ENCODE results near the gene HINFP.
"Not testable (repeated sequence)": the region's sequence is repeated elsewhere in the genome, so short reads cannot be mapped to it uniquely, and the experiment has no call there.

Gene HINFP

DNA sequence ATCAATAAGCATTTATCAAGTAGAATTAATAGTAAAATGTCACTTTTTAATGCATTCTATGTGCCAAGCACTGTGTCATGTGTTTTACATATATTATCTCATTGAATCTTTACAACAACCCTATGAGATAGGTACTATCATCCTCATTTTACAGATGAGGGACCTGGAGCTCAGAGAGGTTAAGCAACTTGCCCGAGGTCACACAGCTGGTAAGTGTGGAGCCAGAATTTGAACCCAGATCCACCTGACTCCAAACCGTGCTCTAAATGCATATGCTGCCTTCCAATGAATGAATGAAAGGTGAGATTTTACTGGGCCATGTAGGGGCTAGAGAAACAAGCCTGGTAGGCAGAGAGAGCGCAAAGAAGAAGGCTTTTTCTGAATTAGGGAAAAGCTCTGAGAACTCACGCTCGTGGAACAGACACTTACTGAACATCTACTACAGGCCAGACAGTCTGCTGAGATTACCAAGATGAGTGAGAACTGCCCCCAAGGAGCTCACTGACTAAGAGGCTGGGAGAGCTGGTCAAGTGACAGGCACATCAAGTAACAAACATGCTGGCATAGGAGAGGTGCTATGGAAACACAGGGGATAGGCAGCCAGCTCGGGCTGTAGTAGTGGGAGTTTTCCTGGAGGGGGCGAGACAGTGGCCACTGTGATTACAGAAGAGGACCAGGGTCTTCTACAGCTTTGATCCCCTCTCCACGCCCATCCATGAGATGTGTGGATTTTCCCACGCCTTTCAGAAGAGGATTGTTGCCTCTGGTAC lies 31.9 kb downstream of the HINFP start:
- DNase-seq (ENCODE audit: insufficient read length, low spot score) (no peak), FAIRE-seq (no peak)

DNA sequence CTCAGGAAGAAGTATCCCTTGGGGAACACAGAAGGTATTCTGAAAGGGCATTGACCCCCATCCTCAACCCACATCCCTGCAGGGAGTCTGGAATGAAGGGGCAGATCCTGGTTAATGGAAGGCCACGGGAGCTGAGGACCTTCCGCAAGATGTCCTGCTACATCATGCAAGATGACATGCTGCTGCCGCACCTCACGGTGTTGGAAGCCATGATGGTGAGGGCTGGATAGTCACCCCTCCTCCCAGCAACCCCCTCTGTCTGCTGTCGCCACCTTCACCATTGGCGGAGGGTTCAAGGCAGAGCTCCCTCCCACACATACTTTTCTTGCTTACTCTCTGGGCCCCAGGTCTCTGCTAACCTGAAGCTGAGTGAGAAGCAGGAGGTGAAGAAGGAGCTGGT lies 32.8 kb downstream of the HINFP start:
- peak; percentile 33 for FAIRE-seq
- DNase-seq (ENCODE audit: insufficient read length, low spot score): no peak

DNA sequence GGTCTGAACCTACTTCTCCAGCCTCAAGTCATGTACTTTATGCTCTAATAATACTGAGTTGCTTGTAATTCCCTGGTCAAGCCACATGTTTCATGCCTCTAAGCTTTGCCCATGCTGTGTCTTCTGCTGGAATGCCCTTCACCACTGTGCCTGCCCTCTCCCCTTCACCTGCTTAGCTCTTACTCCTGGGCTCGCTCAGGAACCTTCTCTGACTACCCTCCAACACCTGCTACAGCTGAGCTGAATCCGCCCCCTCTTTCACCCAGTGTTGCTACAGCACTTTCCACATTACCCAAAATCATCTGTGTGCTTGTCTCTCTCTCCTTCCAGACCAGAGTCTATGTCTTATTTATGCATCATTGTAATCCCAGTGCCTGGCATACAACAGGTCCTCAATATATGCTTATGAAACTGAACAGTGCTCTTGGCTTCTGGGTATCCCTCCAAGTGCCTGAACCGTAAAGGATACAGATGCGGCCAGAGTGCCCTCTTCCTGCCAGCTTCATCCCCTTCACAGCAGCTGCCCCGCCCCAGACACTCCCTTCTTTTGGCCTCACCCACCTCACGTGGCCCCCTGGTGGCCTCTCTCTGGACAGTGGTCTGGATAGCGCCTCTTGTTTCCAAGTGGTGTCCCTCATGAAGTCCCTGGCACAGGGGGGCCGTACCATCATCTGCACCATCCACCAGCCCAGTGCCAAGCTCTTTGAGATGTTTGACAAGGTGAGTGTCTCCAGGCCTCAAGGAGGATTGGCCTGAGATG lies 34.5 kb downstream of the HINFP start:
- peak; percentile 26 for FAIRE-seq
- DNase-seq (ENCODE audit: insufficient read length, low spot score): peak; percentile 46

DNA sequence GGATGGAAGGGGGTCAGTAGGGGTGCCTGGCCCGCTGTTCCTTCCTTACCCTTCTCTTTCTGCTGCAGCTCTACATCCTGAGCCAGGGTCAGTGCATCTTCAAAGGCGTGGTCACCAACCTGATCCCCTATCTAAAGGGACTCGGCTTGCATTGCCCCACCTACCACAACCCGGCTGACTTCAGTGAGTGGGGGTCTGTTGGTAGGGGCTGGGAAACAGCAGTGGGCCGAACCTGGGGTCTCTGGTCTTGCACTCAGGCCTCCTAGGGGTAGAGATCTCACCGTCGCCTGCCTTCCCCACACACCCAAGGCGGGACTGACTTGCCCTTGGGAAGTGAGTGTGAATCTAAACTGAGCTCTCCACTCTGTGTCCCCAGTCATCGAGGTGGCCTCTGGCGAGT lies 35.1 kb downstream of the HINFP start:
- DNase-seq (ENCODE audit: insufficient read length, low spot score) (no peak), FAIRE-seq (no peak)

DNA sequence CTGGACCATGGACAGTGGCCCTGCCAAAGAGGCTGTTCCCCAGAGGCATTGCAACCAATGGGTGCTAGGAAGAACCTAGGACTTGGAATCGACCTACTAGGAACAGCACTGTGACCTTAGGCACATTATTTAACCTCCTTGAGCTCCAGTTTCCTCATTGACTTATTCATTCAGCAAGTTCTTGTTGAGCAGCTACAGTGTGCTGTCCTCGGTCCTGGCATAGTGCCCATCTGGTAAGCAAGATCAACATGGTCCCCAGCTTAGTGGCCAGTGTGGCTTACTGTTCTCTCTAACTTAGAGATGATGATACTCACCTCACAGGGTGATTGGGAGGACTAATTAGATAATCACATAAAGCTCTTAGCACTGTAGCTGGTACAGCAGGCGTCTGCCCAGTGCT lies 35.7 kb downstream of the HINFP start:
- no peak for DNase-seq (ENCODE audit: insufficient read length, low spot score)

DNA sequence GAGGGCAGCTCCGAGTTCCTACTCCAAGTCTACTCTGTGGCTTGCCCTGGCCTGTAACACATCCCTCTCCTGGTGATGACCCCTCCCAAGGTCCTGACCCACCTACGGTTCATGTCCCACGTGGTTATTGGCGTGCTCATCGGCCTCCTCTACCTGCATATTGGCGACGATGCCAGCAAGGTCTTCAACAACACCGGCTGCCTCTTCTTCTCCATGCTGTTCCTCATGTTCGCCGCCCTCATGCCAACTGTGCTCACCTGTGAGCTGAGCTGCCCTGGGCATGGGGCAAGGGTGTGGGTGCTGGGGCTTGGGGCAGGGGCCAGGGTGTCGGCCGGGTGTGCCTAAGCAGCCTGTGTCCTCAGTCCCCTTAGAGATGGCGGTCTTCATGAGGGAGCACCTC lies 37.1 kb downstream of the HINFP start:
- no peak for DNase-seq (ENCODE audit: insufficient read length, low spot score)
- peak; percentile 26 for FAIRE-seq

More for the DNA sequence above, 35.7 kb downstream of the HINFP start:
- FAIRE-seq: no peak

DNA sequence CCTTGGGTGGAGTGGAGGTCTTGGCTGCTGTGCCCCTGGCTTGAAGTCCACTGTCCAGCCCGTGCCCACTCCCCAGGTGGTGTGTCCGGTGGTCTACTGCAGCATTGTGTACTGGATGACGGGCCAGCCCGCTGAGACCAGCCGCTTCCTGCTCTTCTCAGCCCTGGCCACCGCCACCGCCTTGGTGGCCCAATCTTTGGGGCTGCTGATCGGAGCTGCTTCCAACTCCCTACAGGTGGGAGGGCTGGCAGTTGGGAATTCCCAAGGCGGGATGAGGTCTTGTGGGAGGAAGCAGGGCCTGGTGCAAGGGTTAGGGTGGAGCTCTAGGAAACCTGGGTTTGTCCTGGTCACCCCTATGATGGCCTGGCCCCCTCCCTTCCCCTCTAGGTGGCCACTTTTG lies 38.8 kb downstream of the HINFP start:
- FAIRE-seq (no peak), DNase-seq (ENCODE audit: insufficient read length, low spot score) (no peak)

DNA sequence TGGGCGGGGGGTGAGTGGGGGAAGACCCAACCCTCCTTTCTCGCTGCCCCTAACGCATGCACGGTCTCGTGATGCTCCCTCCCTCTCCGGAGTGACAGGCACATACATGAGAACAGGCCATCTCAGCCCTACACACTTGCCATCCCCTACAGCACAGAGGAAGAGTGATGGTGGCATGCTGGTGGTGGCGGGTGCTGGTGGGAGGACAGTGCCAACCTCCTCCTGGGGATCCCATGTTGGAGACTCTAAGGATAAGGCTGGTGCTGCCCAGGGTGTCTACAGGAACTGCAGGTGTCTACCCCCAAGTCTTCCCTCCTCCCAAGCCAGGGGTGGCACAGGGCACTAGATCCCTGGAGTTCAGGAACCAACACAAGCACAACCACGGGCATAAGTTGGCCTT lies 40.5 kb downstream of the HINFP start:
- DNase-seq (ENCODE audit: insufficient read length, low spot score) (no peak), FAIRE-seq (peak; percentile 16)

DNA sequence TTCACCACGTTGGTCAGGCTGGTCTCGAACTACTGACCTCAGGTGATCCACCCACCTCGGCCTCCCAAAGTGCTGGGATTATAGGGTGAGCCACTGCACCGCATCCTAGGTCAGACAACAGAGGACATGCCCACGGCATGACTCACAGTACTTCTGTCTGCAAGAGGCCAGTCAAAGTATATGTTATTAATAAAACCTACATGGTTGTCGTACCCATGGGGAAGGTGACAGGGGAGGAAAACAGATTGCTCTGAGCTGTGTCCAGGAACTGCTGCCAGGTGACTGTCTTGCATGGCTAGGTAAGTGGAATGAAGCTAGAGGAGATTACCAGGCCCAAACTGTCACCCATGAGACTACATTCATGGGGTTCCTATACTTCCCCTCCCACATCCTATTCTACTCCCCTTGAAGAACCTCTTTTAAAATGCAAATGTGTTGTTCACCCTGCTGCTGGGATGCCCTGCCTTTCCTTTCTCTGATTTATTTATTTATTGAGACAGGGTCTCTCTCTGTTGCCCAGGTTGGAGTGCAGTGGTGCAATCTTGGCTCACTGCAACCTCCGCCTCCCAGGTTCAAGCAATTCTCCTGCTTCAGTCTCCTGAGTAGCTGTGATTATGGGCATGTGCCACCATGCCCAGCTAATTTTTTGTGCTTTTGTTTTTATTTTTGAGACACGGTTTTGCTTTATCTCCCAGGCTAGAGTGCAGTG lies 45.1 kb downstream of the HINFP start:
- FAIRE-seq (no peak), DNase-seq (ENCODE audit: insufficient read length, low spot score) (peak; percentile 72)

DNA sequence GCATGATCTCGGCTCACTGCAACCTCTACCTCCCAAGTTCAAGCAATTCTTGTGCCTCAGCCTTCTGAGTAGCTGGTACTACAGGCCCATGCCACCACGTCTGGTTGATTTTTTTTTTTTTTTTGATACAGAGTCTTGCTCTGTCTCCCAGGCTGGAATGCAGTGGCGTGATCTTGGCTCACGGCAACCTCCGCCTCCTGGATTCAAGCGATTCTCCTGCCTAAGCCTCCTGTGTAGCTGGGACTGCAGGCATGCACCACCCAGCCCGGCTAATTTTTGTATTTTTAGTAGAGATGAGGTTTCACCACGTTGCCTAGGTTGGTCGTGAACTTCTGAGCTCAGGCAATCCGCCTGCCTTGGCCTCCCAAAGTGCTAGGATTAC lies 45.7 kb downstream of the HINFP start:
- not testable (repeated sequence) for FAIRE-seq; DNase-seq (ENCODE audit: insufficient read length, low spot score)

DNA sequence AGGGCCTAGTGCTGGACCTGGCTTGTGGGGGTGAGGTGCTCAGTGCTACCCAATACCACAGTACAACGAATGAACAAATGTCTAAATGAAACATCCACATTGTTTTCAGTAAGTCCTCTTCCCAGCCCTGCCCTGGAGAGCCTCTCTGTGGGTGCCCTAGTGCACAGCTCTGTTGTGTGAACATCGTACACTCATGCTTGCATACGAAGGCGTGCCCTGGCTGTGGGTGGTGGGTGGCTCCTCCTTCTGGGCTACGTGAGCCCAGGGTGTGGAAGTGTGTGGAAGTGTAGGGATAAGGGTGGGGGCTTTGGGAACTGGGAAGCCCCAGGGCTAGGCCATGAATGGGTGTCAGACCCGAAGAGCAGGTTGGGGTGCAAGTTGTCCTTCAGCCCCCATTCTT lies 46.6 kb downstream of the HINFP start:
- FAIRE-seq: no peak
- DNase-seq (ENCODE audit: insufficient read length, low spot score): no peak

DNA sequence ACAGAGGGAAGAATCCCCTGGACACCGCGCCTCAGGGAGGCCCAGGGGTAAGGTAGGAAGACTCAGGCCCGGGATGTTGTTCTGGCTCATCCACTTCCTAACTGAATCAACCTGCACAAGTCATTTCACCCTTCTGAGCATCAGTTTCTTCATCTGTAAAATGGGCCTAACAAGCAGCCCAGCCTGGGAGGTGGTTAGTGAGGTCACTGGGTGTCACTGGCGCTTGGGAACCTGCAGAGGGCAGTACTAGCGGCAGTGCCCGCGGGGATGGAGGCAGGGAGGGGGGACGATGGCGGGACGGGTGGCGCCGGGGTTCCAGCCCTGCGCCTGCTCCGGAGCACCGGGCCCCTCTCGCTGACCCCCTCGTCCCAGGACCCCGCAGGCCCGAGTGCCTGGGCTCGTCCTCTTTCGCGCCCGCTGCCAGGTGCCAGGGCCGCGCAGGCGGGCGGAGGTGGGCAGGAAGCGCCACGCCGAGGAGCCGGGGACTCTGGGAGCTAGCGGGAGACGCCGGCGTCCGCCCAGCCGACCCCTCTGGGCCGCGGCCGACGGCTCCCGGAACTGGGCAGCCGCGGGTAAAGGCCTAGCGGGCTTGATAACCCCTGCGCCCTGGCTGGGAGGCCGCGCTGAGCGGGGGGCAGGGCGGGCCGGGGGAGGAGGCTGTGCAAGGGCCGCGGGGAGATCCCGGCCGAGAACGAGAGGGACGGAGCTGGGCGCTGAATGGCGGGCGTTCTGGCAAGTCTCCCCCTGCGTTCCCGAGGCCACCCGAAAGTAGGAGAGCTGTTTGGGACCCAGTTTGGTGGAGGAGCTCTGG lies 47.3 kb downstream of the HINFP start, which contains the start of gene NLRX1:
Gene NLRX1, plus strand, starts transcription at position 255 of the 811 bp plus-strand sequence. CDS start 2,679 bp downstream, outside the sequence.
- FAIRE-seq: peak; percentile 81
- peak; percentile 93 for DNase-seq (ENCODE audit: insufficient read length, low spot score)

DNA sequence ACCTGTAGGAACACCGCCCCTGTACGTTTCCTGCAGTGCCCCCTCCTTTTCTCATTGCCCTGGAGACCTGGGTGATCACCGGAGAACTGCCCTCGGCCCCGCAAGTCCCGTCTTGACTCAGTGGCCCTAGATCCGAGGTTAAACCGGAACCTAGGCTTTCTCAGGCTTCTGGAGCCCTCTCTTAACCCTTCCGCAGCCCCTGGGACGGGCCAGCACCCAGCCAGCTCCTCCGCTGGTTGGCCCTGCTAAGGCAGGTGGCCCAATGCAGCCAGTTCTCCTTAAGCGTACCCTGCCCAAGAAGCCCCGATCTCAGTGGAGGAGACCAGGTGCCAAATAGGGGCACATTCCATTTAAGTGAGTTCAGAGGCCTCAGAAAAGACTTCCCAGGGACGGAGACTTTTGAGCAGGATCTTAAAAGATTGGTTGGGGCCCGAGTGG lies 47.9 kb downstream of the HINFP start:
- FAIRE-seq: no peak
- peak; percentile 48 for DNase-seq (ENCODE audit: insufficient read length, low spot score)

DNA sequence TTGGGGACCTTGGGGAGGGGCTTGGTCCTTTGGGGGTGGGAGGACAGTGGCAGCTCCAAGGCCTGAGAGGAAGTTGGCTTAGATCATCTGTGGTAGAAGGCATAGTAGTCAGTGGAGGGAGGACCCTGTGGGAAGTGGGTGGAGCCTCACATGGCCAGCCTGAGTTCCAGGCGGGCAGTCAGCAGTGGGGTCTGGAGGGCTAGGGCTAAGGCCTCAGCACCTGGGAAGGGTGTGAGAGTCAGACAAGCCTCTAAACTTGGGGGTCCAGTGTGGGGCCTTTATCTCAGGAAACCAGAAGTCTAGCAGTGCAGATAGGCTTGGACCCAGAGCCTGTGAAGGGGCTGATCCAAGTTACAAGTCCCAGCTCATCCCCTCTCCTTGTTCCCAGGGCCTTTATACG lies 51.1 kb downstream of the HINFP start:
- FAIRE-seq (no peak), DNase-seq (ENCODE audit: insufficient read length, low spot score) (no peak)

DNA sequence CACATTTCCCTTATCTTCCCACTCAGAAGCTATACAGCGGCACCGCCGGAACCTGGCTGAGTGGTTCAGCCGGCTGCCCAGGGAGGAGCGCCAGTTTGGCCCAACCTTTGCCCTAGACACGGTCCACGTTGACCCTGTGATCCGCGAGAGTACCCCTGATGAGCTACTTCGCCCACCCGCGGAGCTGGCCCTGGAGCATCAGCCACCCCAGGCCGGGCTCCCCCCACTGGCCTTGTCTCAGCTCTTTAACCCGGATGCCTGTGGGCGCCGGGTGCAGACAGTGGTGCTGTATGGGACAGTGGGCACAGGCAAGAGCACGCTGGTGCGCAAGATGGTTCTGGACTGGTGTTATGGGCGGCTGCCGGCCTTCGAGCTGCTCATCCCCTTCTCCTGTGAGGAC lies 52.1 kb downstream of the HINFP start:
- FAIRE-seq (no peak), DNase-seq (ENCODE audit: insufficient read length, low spot score) (no peak)

DNA sequence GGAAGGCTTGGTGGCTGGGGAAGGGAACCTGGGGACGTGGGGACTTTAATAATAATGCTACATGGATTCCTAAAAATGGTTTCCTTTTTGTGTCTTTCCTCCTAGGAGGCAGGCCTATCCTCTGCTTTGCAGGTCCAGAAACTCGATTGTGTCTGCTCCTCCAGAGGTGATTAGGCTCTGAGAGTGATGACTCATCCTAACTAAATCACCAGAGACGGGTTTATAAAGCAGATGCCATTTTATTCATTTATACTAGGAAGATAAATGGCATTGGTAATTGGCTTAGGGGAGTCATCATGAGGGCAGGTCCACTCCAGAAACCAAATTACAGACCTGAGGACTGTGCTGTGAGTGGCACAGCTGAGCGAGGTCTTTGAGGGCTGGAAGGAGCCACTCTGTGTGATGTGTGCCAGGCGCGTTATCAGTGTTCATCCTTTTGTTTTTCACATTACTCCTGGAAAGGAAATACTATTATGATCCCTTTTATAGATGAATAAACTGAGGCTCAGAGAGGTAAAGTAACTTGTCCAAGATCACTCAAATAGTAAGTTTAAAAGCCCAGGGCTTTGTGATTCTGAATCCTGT lies 54.2 kb downstream of the HINFP start:
- DNase-seq (ENCODE audit: insufficient read length, low spot score) (peak; percentile 41), FAIRE-seq (no peak)

DNA sequence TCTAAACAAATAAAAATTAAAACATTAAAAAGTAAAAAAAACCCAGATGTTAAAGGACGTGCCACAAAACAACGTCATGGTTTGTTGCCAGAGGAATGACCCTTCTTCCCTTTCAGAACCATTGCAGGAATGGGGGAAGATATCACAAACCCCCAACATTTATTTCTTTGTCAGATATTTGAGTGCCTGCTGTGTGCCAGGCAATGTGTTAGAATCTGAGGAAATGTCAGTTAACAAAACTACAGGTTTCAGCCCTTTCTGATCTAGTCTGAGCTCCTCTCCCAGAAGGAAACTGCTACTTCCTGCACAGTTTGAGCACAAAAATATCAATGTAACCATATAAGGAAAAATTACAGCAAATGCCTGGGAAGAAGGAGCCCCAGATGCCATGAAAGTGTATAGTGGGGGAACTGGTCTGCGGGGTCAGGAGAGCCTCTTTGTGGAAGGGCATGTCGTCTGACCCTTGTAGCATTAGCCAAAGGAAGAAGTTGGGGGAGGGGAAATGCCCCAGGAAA lies 56.8 kb downstream of the HINFP start:
- FAIRE-seq: no peak
- DNase-seq (ENCODE audit: insufficient read length, low spot score): no peak

DNA sequence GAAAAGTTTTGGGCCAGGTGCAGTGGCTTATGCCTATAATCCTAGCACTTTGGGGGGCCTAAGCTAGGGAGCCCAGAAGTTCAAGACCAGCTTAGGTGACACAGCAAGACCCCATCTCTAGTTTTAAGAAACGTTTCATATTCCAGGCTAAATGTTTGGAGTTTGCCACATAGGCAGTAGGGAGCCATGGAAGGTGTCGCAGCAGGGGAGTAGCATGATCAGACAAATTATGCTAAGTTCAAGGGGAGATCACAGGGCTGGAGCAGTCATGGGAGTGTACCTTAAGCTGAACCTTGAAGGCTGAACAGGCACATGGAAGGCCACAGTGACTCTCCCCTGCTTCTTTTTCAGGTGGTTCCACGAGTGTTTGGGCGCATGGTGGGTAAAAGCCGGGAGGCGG lies 58.0 kb downstream of the HINFP start:
- FAIRE-seq (no peak), DNase-seq (ENCODE audit: insufficient read length, low spot score) (no peak)

DNA sequence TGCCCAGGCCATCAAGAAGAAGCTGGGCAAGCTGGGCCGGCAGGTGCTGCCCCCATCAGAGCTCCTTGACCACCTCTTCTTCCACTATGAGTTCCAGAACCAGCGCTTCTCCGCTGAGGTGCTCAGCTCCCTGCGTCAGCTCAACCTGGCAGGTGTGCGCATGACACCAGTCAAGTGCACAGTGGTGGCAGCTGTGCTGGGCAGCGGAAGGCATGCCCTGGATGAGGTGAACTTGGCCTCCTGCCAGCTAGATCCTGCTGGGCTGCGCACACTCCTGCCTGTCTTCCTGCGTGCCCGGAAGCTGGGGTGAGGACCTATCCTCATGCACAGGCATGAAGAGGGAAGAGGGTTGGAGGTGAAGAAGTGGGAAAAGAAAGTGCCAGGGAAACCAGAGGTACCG lies 58.6 kb downstream of the HINFP start:
- FAIRE-seq (no peak), DNase-seq (ENCODE audit: insufficient read length, low spot score) (no peak)

Measured in HTR-8/SVneo (cell line).